OCI-M1 (cell line): ENCODE measurements around the gene ZC3HAV1.
"Not testable (repeated sequence)": the region's sequence is repeated elsewhere in the genome, so short reads cannot be mapped to it uniquely, and the experiment has no call there.

Experiments
- DNase-seq: peaks from one replicate; lab custom pipeline; 2025; lab: John Stamatoyannopoulos, UW

The ZC3HAV1 gene

DNA sequence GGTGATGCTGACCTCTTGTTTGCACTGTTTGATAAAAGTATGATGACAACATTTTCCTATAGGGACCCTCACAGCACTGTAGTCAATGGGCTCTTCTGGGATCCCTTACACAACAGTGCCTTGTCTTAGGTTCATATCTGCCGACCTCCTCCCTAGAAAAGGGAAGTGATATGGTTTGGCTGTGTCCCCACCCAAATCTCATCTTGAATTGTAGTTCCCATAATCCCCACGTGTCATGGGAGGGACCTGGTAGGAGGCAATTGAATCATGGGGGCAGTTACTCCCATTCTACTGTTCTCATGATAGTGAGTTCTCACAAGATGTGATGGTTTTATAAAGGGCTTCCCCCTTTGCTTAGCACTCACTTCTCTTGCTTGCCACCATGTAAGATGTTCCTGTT is 23.1 kb downstream of the ZC3HAV1 start:
- peak; percentile 54 for DNase-seq

DNA sequence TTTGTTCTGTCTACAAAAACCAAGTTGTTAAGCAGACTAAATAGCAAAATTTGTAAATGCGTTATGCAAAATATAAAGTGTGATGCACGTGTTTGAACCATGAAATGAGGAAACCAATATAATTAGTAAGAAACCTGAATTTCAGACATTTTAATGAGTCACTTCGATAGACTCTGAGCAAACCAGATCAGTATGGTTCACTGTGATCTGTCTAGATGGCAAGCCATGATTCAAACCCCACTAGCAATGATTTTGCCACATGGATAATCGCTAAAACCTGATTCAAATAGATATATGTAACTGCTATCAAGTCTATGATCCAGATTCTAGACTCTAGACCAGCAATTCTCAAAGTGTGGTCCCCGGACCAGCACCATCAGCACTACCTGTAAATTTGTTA is 24.8 kb downstream of the ZC3HAV1 start:
- DNase-seq: no peak

- no peak for DNase-seq
Measured at GRCh38 chr7:139081584-139081983, 27.9 kb downstream of the ZC3HAV1 start.

DNA sequence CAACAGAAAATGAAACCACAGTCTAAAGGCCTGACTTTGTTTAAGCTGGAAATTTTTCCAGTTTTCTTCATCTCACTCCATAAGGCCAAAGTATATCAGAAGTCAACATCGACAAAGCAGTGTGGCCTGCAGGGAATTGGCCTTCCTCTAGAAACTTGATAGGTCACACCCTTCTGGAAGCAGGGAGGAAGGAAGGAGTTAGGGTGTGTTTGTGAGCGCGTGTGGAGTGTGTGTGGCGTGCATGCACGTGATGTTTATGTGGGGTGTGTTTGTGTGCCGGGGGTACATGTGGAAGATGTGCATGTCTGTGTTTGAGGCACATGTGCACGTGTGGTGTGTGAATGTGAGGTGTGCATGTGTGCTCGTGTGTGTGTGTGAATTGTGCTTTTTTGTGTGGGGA is 28.6 kb downstream of the ZC3HAV1 start:
- DNase-seq: no peak

DNA sequence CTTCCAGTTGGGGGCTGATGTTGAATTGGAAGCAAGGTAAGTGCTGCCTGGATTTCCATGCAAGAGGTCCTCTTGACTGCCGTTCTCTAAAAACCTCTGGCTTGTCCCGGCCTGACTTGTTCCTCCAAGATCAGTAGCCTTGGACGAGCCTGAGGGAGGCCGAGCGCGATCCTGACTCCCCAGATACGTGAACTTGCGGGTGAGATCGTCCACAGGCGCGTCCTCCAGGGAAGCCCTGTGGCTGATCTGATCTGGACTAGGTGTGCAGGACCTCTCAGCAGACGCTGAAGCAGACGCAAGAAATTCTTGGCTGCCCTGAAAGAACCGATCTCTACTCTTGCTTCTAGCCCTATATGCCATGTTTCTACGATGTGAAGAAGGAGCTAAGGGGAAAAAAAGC is 29.7 kb downstream of the ZC3HAV1 start:
- no peak for DNase-seq

DNA sequence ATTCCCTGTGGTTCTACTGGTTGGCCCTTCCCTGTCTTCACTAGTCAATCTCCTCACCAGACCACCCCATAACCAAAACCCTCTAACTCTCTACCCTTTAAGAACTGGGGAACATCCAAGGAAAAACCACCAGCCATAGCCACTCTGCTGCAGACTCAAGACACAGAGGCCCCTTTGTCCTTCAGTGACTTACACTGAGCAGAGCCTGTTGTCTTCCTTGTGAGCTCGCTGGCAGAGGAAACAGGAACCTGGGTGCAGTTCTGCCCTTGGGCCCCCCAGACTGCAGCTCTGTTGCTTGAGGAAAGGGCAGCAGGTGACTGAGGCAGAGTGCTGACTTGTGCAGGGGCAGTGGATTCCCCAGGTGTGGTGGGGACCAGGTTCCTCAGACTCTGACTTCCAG is 30.6 kb downstream of the ZC3HAV1 start:
- no peak for DNase-seq

GRCh38 chr7:139078399-139078798 is 31.1 kb downstream of the ZC3HAV1 start:
- DNase-seq: no peak

GRCh38 chr7:139077706-139078105 is 31.8 kb downstream of the ZC3HAV1 start:
- not testable (repeated sequence) for DNase-seq

DNA sequence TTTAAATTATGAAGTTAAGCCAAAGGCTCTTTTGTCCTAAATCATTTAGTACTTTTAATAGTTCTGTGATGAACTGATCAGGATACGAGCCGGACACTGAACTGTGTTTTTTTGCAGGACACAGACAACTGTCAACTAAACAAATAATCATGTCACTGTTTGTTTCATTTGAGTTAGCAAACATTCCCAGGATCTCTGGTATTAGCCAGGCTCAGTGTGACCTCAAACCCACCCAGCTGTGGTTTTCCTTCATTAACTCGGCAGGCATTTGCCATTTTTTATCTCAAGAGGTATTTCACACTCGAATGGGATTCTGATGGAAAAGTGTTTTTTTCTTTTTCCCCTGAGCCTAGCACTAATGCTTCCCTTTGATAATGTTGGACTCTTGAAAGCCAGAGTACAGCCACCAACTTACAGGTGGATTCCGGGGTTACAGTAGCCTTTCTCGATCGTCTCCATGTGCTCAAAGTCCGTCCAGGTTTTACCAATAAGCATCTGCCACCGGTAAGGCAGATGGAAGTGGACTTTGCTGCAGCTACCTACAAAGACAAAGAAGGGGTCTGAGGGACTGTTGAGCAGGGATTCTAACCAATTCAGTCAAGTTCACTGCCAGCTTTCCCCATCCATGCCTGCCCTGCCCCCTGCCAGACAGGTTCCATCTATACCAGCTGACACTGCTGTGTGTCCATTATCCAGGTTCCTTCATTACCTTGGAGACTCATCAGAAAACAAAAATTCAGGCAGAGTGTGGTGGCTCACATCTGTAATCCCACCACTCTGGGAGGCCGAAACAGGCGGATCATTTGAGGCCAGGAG is 33.4 kb downstream of the ZC3HAV1 start:
- DNase-seq: no peak

GRCh38 chr7:139075031-139075652 is 34.4 kb downstream of the ZC3HAV1 start:
- DNase-seq: peak; percentile 76

DNA sequence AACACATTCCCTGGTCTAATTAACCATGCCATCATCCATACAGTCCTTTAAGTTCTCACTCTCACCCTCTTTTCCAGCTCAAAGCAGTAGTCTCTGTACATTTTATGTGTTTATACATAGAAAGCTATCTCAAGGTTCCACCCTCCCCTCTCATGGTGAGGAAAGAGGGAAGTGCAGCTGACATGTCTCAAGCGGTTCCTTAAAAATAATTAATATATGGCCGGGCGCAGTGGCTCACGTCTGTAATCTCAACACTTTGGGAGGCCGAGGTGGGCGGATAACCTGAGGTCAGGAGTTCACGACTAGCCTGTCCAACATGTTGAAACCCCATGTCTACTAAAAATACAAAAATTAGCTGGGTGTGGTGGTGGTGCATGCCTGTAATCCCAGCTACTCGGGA is 36.7 kb downstream of the ZC3HAV1 start:
- no peak for DNase-seq

DNA sequence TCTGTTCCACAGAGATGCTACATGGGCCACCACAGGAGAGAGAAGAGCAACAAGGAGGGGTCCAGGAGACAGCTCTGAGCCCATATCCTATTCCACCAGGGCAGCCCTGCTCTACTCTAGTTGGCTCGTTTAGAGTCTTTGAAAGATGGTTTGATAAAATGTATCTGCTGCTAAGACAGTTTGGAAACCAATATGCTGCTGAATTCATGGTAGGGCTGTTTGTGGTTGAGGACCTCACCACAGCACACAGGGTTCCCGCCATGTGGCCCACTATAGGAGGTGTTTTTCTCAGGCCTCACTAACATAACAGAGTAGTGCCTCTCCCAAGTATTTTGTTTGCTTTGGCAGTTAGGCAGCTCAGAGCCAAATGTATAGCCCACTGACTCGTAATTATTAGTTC is 37.8 kb downstream of the ZC3HAV1 start:
- no peak for DNase-seq

GRCh38 chr7:139068544-139069399 is 40.7 kb downstream of the ZC3HAV1 start:
- DNase-seq: no peak

DNA sequence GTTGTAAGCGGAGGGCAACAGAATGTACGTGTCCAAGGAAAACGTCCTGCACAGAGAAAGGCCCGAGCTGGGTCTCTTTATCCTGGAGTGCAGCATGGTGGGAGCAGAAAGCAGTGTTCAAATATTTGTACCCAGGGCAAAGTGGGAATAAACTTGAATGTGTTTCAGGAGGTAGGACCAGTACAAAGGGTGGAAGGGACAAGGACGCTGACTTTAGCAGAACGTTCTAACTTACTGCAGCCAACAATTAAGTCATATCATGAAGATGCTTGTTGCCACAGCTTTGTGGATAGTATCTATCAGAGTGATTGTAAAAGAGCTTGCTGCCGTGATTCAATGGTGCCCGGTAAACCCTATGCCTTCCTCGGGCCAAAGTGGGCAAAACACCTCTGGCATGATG is 43.2 kb downstream of the ZC3HAV1 start:
- no peak for DNase-seq

GRCh38 chr7:139065323-139065722 is 44.2 kb downstream of the ZC3HAV1 start:
- no peak for DNase-seq

GRCh38 chr7:139061416-139061815 is 48.1 kb downstream of the ZC3HAV1 start:
- DNase-seq: no peak

GRCh38 chr7:139060695-139061237 is 48.8 kb downstream of the ZC3HAV1 start:
- no peak for DNase-seq

DNA sequence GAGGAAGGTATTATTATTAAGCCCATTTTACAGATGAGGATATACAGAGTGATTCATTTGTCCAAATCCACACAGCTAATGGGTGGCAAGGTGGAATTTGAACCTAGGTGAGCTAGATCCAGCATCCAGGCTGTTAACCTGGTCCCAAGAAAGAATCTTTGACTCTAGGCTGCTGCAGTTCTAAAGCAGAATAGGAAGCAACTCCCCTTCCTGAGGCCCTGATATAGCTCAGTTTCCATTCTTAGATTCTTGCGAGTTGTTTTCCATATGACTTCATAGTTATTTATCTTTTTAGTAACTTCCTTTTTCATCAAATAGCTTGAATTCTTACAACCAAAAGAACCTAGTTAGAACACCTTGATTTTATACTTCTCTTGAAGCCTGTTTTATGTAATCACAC is 49.6 kb downstream of the ZC3HAV1 start:
- DNase-seq: no peak

GRCh38 chr7:139058943-139059342 is 50.6 kb downstream of the ZC3HAV1 start:
- no peak for DNase-seq

GRCh38 chr7:139055674-139056073 is 53.8 kb downstream of the ZC3HAV1 start:
- DNase-seq: no peak

- DNase-seq: not testable (repeated sequence)
Measured at GRCh38 chr7:139054656-139055055, 54.9 kb downstream of the ZC3HAV1 start.

DNA sequence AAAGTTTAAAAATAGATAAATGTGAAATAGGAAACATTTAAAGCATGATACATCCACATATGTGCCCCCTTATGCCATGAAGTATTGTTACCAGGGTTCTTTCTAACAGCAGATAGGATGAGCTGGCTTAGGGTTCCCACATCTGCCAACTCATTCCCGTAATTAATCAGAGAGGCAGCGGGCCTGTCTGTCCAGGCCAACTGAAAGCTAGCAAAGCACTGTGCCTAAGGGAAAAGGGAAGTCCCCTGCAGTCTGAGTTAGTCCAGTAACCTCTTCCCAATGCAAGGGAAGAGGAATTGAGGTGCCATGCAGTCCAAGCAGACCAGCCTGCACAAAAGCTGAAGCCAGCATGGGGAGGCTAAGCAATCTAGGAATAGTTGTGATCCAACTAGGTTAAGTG is 55.4 kb downstream of the ZC3HAV1 start:
- DNase-seq: no peak
